Breast epithelium (tissue), 4 donors: ENCODE results near the gene LIMCH1. TPM values are rescaled to one million over a fixed set of nuclear protein-coding genes. Genes with fewer than 3 reads are reported as not detected.

Source experiments
- DNase-seq, 2 donors: peaks; one replicate each; pipeline ENCODE4 v3.0.0-alpha.2; 2019; ENCODE audit warnings: low spot score in 2 of 2
- H3K27ac ChIP-seq, 2 donors: fragments of 200-600 bp; sonication (generic) in 1 of 2; one replicate each; pipeline ENCODE4 v1.5.1; 2016 to 2019; ENCODE audit warnings: mild to moderate bottlenecking in 1 of 2
- H3K27me3 ChIP-seq, 2 donors: fragments of 200-600 bp; sonication (generic) in 1 of 2; one replicate each; pipeline versions ENCODE4 v1.5.1 to v1.6.0; 2017 to 2019; ENCODE audit warnings: control low read depth in 1 of 2, mild to moderate bottlenecking in 1 of 2
- H3K36me3 ChIP-seq: fragments of 200-600 bp; one replicate; pipeline ENCODE4 v1.5.1; 2019
- H3K4me1 ChIP-seq, 2 donors: fragments of 200-600 bp; sonication (generic); one replicate each; pipeline ENCODE4 v1.5.1; 2016 to 2019; ENCODE audit warnings: control low read depth in 1 of 2
- H3K4me3 ChIP-seq, 3 donors: fragments of 200-600 bp; sonication (generic); 1 replicate in 2 of 3; 2 replicates in 1 of 3; pipeline ENCODE4 v1.5.1; 2016 to 2019; ENCODE audit warnings: mild to moderate bottlenecking in 3 of 3, moderate library complexity in 2 of 3
- H3K9me3 ChIP-seq, 2 donors: fragments of 200-600 bp; sonication (generic) in 1 of 2; one replicate each; pipeline ENCODE4 v1.5.1; 2016 to 2019; ENCODE audit warnings: control low read depth in 1 of 2
- POLR2A ChIP-seq: fragments of 450-650 bp; IDR thresholded peaks from one replicate; pipeline ENCODE4 v1.6.1; 2016; ENCODE audit warnings: antibody characterized with exemption, mild to moderate bottlenecking, moderate library complexity
- POLR2AphosphoS5 ChIP-seq, 3 donors: sonication (generic); formaldehyde crosslinking; IDR thresholded peaks; one replicate each; pipeline ENCODE4 v1.6.1; 2017; ENCODE audit warnings: antibody characterized with exemption in 3 of 3
- intact Hi-C: fragments of 100-400 bp; cut with DNase I; formaldehyde crosslinking; loops from one replicate; pipeline ENCODE4 v1.15.1; 2023; ENCODE audit warnings: low total_unique reads
- total RNA-seq, 3 donors: library from RNA; depleted of rRNA; stranded (reverse); fragments of >200 nt; gene quantifications; one replicate each; pipeline ENCODE4 v1.1.0, GENCODE V29; 2016
- TF ChIP-seq, protein P1 (sequence below), 3 donors: fragments of 450-650 bp; IDR thresholded peaks; one replicate each; pipeline ENCODE4 v1.5.1; 2016 to 2017; ENCODE audit warnings: antibody characterized with exemption in 3 of 3, mild to moderate bottlenecking in 3 of 3, moderate library complexity in 3 of 3

LIMCH1 gene
- total RNA-seq, 3 donors from 2014 or later: 34.6 to 72.2 (median 71.8) TPM

DNA sequence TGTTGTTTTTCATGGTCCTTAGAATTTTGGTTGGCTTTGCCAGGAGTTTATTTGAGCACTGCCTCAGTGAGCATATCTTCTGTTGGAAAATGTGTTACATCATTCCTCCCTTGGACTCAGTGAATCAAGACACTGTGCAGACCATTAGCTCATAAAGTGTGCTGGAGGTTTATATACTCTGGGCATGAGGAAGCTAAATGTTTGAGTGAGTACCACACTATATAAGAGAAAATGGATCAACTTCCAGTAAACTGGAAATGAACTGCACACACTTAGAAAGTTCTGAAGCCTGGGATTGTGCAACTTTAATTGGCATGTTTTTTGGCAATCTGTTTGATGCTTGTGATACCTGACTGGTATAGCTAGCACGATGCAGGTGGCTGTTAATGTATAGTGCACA is 75.9 kb downstream of the LIMCH1 start:
- no peaks in the 10 kb centered on the region for H3K36me3 ChIP-seq
- DNase-seq: no peak
- H3K4me3 ChIP-seq: peak overlapping the region in 1 of 3 donors; percentile 34
- H3K4me1 ChIP-seq: no peaks in the 10 kb centered on the region
- H3K27me3 ChIP-seq: no peaks in the 10 kb centered on the region
- intact Hi-C loops: no loop called here
- TF ChIP-seq, protein P1, sequence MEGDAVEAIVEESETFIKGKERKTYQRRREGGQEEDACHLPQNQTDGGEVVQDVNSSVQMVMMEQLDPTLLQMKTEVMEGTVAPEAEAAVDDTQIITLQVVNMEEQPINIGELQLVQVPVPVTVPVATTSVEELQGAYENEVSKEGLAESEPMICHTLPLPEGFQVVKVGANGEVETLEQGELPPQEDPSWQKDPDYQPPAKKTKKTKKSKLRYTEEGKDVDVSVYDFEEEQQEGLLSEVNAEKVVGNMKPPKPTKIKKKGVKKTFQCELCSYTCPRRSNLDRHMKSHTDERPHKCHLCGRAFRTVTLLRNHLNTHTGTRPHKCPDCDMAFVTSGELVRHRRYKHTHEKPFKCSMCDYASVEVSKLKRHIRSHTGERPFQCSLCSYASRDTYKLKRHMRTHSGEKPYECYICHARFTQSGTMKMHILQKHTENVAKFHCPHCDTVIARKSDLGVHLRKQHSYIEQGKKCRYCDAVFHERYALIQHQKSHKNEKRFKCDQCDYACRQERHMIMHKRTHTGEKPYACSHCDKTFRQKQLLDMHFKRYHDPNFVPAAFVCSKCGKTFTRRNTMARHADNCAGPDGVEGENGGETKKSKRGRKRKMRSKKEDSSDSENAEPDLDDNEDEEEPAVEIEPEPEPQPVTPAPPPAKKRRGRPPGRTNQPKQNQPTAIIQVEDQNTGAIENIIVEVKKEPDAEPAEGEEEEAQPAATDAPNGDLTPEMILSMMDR (IDR thresholded peaks at IDR 0.05): no peak
- TF ChIP-seq POLR2A (no peak), POLR2AphosphoS5 (IDR thresholded peaks at IDR 0.05) (no peak)
- H3K9me3 ChIP-seq: no peaks in the 10 kb centered on the region
- H3K27ac ChIP-seq: no peak overlapping the region

DNA sequence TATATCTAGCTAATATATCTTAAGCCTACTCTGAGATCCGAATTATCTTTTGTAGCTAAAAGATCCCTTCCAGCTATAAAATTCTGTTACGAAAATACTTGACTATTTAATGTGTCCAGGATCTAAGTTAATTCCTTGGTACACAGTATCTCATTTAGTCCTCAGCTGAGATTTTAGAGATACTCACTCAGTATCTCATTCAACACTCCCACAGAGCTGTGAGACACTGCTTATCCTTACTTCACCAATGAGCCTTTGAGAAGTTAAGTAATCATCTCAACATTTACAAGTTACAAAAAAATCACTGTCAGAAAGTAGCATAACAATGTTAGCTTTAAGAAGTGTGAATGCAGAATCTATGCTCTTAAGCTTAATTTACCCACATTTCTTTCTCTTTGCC is 76.6 kb downstream of the LIMCH1 start:
- DNase-seq: no peak
- no peaks in the 10 kb centered on the region for H3K9me3 ChIP-seq
- no peak overlapping the region for H3K4me3 ChIP-seq
- H3K27ac ChIP-seq: no peak overlapping the region
- intact Hi-C loops: no loop called here
- no peaks in the 10 kb centered on the region for H3K36me3 ChIP-seq
- TF ChIP-seq POLR2AphosphoS5 (IDR thresholded peaks at IDR 0.05): no peak
- no peak for TF ChIP-seq POLR2A
- no peaks in the 10 kb centered on the region for H3K27me3 ChIP-seq
- no peaks in the 10 kb centered on the region for H3K4me1 ChIP-seq

DNA sequence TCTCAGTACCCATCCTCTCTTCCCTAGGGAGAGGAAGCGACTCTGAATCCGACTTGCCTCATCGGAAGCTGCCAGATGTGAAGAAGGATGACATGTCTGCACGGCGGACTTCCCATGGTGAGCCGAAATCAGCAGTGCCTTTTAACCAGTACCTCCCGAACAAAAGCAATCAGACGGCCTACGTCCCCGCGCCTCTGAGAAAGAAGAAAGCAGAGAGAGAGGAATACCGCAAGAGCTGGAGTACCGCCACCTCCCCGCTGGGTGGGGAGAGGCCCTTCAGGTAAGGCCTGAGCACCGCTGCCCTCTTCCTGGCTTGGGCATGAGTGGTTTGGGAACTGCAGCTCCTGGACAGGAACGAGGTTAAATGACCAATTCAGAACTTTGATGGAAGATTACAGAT is 81.2 kb downstream of the LIMCH1 start:
- Histone ChIP-seq H3K27me3 (no peaks in the 10 kb centered on the region), H3K9me3 (no peaks in the 10 kb centered on the region), H3K27ac (no peak overlapping the region), H3K36me3 (no peaks in the 10 kb centered on the region), H3K4me3 (no peak overlapping the region), H3K4me1 (no peaks in the 10 kb centered on the region)
- intact Hi-C loops: no loop called here
- no peak for TF ChIP-seq POLR2AphosphoS5 (IDR thresholded peaks at IDR 0.05)
- TF ChIP-seq POLR2A: no peak
- TF ChIP-seq, protein P1 (IDR thresholded peaks at IDR 0.05): no peak
- DNase-seq: no peak

DNA sequence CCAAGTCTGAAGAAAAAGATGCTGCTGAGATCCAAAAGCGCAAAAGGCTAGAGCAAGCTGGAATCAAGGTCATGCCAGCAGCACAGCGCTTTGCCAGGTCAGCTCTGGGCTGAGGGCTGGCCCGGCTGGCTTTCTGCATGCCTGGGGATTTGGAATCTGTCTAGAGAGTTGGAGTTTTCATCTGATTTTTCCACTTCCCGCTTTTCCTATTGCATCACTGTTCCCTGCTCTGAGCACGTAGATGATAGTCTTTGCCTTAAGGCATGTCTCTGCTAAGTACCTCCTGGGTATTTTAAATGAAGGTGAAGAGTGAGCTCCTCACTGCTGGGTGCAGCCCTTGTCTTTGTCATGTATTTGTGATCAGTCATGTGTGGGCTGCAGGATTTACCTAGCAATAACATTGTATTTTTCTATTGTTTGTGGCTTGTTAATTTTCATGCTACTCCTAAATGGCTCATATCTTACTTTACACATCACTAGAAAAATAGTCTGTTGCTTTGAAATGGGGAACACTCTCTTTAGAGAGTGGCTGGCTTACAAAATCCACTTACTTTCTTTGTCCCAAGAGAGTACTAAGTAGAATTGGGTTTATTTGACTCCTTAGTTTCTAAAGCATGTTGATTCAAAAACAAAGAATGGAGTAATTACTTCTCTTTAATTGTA is 82.8 kb downstream of the LIMCH1 start:
- Histone ChIP-seq H3K27me3 (no peaks in the 10 kb centered on the region), H3K36me3 (no peaks in the 10 kb centered on the region), H3K4me1 (no peaks in the 10 kb centered on the region), H3K9me3 (no peaks in the 10 kb centered on the region), H3K27ac (no peak overlapping the region), H3K4me3 (no peak overlapping the region)
- DNase-seq: no peak
- no peak for TF ChIP-seq POLR2AphosphoS5 (IDR thresholded peaks at IDR 0.05)
- TF ChIP-seq, protein P1 (IDR thresholded peaks at IDR 0.05): no peak
- no peak for TF ChIP-seq POLR2A
- intact Hi-C loops: no loop called here

DNA sequence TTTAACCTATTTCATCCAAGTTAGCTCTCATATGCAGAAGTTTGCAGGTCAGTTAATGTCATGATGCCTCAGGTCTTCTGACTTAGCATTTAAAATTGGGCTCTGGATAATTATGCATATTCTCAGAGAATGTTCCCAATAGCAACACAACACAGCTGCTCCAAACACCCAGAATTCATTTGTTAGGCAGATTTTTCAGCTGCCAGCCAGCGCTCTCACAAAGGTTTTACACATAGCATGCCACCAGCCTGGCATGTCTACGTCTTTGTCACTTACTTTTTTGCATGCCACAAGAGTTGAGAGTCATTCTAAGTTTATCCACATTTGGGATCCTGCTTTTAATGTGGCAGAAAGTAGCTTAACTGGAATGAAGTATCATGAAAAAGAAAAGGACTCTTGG is 84.8 kb downstream of the LIMCH1 start:
- TF ChIP-seq, protein P1 (IDR thresholded peaks at IDR 0.05): no peak
- no peak for TF ChIP-seq POLR2AphosphoS5 (IDR thresholded peaks at IDR 0.05)
- TF ChIP-seq POLR2A: no peak
- H3K27me3 ChIP-seq: no peaks in the 10 kb centered on the region
- no peaks in the 10 kb centered on the region for H3K9me3 ChIP-seq
- H3K4me1 ChIP-seq: no peaks in the 10 kb centered on the region
- no peak for DNase-seq
- intact Hi-C loops: no loop called here
- H3K4me3 ChIP-seq: no peak overlapping the region
- no peak overlapping the region for H3K27ac ChIP-seq
- no peaks in the 10 kb centered on the region for H3K36me3 ChIP-seq
